Endodermal cell (in vitro differentiated cells): ENCODE data around the gene PGGHG. TPM values are rescaled to one million over a fixed set of nuclear protein-coding genes. Genes with fewer than 3 reads are reported as not detected.
A peak's percentile ranks its signal among the peaks of the same experiment; 100 is the strongest.

ENCODE experiments used
- DNase-seq: peaks from one replicate; pipeline ENCODE4 v3.0.0-alpha.2; 2017
- H3K27ac ChIP-seq: 2 replicates; pipeline ENCODE4 v1.5.1; 2013; ENCODE audit warnings: mild to moderate bottlenecking, low read depth, low read length, moderate library complexity
- H3K27me3 ChIP-seq: 2 replicates; pipeline ENCODE4 v1.6.1; 2013; ENCODE audit warnings: mild to moderate bottlenecking, low read length, moderate library complexity; ENCODE audit not compliant: insufficient read depth, control insufficient read depth, poor library complexity, severe bottlenecking
- H3K36me3 ChIP-seq: 2 replicates; pipeline ENCODE4 v1.7.0; 2013; ENCODE audit warnings: mild to moderate bottlenecking, low read length, moderate library complexity; ENCODE audit not compliant: control insufficient read depth, insufficient read depth
- H3K4me1 ChIP-seq: one replicate; pipeline ENCODE4 v1.7.0; 2013; ENCODE audit warnings: low read length; ENCODE audit not compliant: control insufficient read depth, insufficient read depth
- H3K4me3 ChIP-seq: 2 replicates; pipeline ENCODE4 v1.5.1; 2013; ENCODE audit warnings: mild to moderate bottlenecking, low read length, moderate library complexity
- H3K9ac ChIP-seq: 2 replicates; pipeline ENCODE4 v1.6.1; 2013; ENCODE audit warnings: mild to moderate bottlenecking, low read length, moderate library complexity; ENCODE audit not compliant: poor library complexity, severe bottlenecking; ENCODE audit errors: extremely low read depth
- H3K9me3 ChIP-seq: 2 replicates; pipeline ENCODE4 v1.6.1; 2013; ENCODE audit warnings: mild to moderate bottlenecking, low read length, moderate library complexity; ENCODE audit not compliant: control insufficient read depth
- H3K27ac Mint-ChIP-seq: 2 replicates; pipeline ENCODE4 v1.8.0; 2020; ENCODE audit warnings: mixed read lengths
- H3K27me3 Mint-ChIP-seq: 2 replicates; pipeline ENCODE4 v1.8.0; 2021; ENCODE audit warnings: mild to moderate bottlenecking, mixed read lengths; ENCODE audit not compliant: insufficient read depth
- H3K36me3 Mint-ChIP-seq: 2 replicates; pipeline ENCODE4 v1.8.0; 2020; ENCODE audit warnings: low read depth, mixed read lengths
- H3K4me1 Mint-ChIP-seq: 2 replicates; pipeline ENCODE4 v1.8.0; 2020; ENCODE audit warnings: mixed read lengths
- H3K4me3 Mint-ChIP-seq: 2 replicates; pipeline ENCODE4 v1.8.0; 2020; ENCODE audit warnings: mild to moderate bottlenecking, moderate library complexity, mixed read lengths
- H3K9me3 Mint-ChIP-seq: 2 replicates; pipeline ENCODE4 v1.8.0; 2020; ENCODE audit warnings: mild to moderate bottlenecking, mixed read lengths
- WGBS, 2 experiments: methylation state at CpG; one replicate each; pipeline versions ENCODE4 v1.1.5 to v1.1.7; 2013; ENCODE audit warnings: missing lambda C conversion rate in 2 of 2, mixed read lengths in 1 of 2; ENCODE audit not compliant: insufficient coverage in 1 of 2, insufficient read length in 1 of 2; 5-methylcytosine and 5-hydroxymethylcytosine counted together
- total RNA-seq, 2 donors: library from RNA; stranded (reverse); fragmentation: NEBNext Ultra II Directional in 1 of 2; extraction: Animal tissue kit (Norgen Biotek cat#: 25700) in 1 of 2; gene quantifications; 2 replicates in 1 of 2; 3 replicates in 1 of 2; pipeline ENCODE4 v1.2.1, GENCODE V29; 2021
- TF ChIP-seq, protein P1 (sequence below): fragments of 200-600 bp; sonication (generic); conservative IDR thresholded peaks from 2 replicates; pipeline ENCODE4 v1.5.0; 2021; ENCODE audit warnings: antibody characterized with exemption, mild to moderate bottlenecking

The PGGHG gene
- total RNA-seq, 2 donors from 2014 or later, result 129 to 186 TPM

GRCh38 chr11:290621-291231 is 1.8 kb downstream of the PGGHG start:
- no peaks in the 10 kb centered on the region for H3K4me1 ChIP-seq
- Mint-ChIP-seq H3K4me1 (peaks cover 15% of the 10 kb centered on the region), H3K4me3 (peak overlapping the region; percentile 63), H3K36me3 (peaks cover 15% of the 10 kb centered on the region), H3K27ac (peak overlapping the region; percentile 39), H3K27me3 (peaks cover 21% of the 10 kb centered on the region), H3K9me3 (no peaks in the 10 kb centered on the region)
- peaks cover 6% of the 10 kb centered on the region for H3K36me3 ChIP-seq
- TF ChIP-seq, protein P1, sequence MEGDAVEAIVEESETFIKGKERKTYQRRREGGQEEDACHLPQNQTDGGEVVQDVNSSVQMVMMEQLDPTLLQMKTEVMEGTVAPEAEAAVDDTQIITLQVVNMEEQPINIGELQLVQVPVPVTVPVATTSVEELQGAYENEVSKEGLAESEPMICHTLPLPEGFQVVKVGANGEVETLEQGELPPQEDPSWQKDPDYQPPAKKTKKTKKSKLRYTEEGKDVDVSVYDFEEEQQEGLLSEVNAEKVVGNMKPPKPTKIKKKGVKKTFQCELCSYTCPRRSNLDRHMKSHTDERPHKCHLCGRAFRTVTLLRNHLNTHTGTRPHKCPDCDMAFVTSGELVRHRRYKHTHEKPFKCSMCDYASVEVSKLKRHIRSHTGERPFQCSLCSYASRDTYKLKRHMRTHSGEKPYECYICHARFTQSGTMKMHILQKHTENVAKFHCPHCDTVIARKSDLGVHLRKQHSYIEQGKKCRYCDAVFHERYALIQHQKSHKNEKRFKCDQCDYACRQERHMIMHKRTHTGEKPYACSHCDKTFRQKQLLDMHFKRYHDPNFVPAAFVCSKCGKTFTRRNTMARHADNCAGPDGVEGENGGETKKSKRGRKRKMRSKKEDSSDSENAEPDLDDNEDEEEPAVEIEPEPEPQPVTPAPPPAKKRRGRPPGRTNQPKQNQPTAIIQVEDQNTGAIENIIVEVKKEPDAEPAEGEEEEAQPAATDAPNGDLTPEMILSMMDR, result no peak
- no peak overlapping the region for H3K4me3 ChIP-seq
- peak; percentile 53 for DNase-seq
- H3K27ac ChIP-seq, result no peak overlapping the region
- no peak overlapping the region for H3K9ac ChIP-seq
- H3K9me3 ChIP-seq, result no peaks in the 10 kb centered on the region
- H3K27me3 ChIP-seq, result peaks cover 17% of the 10 kb centered on the region
- WGBS, 2 experiments, result 90 to 97% methylated on average over 7 to 13 of the region's 13 CpGs

GRCh38 chr11:291281-292210 is 2.6 kb downstream of the PGGHG start:
- WGBS, 2 experiments, result 76 to 85% methylated on average over 34 to 44 of the region's 44 CpGs
- H3K9me3 Mint-ChIP-seq, result no peaks in the 10 kb centered on the region
- peaks cover 15% of the 10 kb centered on the region for H3K36me3 Mint-ChIP-seq
- H3K27me3 Mint-ChIP-seq, result peaks cover 16% of the 10 kb centered on the region
- H3K4me3 ChIP-seq, result no peak overlapping the region
- no peak overlapping the region for H3K27ac ChIP-seq
- TF ChIP-seq, protein P1, result no peak
- no peak for DNase-seq
- no peak overlapping the region for H3K9ac ChIP-seq
- no peaks in the 10 kb centered on the region for H3K9me3 ChIP-seq
- peaks cover 17% of the 10 kb centered on the region for H3K27me3 ChIP-seq
- H3K36me3 ChIP-seq, result peaks cover 6% of the 10 kb centered on the region
- H3K27ac Mint-ChIP-seq, result peak overlapping the region; percentile 39
- no peaks in the 10 kb centered on the region for H3K4me1 ChIP-seq
- peak overlapping the region; percentile 63 for H3K4me3 Mint-ChIP-seq
- peaks cover 15% of the 10 kb centered on the region for H3K4me1 Mint-ChIP-seq

DNA sequence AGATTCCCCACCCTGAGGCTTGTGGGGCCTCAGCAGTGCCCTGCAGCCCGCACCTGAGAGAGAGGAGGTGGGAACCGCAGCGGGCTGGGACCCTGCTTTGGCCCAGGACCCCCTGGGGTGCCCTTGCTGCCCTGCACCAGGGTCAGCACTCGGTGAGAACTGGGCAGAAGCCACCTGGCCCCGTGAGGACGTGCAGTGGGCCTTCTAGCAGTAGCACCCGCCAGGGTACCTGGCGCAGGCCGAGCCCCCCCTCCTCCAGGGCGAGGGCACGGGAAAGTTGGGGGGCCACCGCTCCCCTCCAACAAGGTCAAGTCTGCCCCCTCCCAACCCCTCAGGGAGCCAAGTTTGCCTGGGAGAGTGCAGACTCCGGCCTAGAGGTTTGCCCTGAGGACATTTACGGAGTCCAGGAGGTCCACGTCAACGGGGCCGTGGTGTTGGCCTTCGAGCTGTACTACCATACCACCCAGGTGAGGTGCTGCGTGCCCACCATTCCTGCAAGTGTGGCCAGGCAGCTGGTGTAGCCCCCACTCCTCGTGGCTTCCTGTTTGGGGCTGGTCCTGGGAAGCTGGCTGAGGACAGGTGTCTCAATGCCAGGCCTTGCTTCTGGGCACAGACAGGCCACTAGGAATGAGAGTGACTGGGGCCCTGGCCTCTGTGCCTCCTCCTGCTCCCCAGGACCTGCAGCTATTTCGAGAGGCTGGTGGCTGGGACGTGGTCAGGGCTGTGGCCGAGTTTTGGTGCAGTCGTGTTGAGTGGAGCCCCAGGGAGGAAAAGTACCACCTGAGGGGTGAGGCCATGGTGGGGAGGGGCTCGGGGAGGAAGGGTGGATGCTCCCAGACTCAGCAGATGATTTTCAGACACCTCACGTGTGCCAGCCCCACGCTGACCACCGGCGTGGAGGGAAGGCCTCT is 3.5 kb downstream of the PGGHG start:
- TF ChIP-seq, protein P1, result no peak
- H3K4me3 ChIP-seq, result no peak overlapping the region
- H3K4me3 Mint-ChIP-seq, result no peak overlapping the region
- H3K36me3 Mint-ChIP-seq, result peaks cover 15% of the 10 kb centered on the region
- H3K4me1 ChIP-seq, result no peaks in the 10 kb centered on the region
- H3K27me3 Mint-ChIP-seq, result peaks cover 8% of the 10 kb centered on the region
- H3K27ac Mint-ChIP-seq, result no peak overlapping the region
- H3K9ac ChIP-seq, result no peak overlapping the region
- H3K4me1 Mint-ChIP-seq, result peaks cover 12% of the 10 kb centered on the region
- H3K27ac ChIP-seq, result no peak overlapping the region
- WGBS, 2 experiments, result 93 to 94% methylated on average over 18 to 29 of the region's 29 CpGs
- no peaks in the 10 kb centered on the region for H3K9me3 Mint-ChIP-seq
- H3K9me3 ChIP-seq, result no peaks in the 10 kb centered on the region
- peak; percentile 34 for DNase-seq
- peaks cover 11% of the 10 kb centered on the region for H3K27me3 ChIP-seq
- H3K36me3 ChIP-seq, result peaks cover 6% of the 10 kb centered on the region
